NCI-H82 treated with DMSO at 0.1 percent for 48 hours (cell line): ENCODE data around the gene ZHX3.

Experiments used
- DNase-seq: peaks from one replicate; lab custom pipeline; 2025; ENCODE audit not compliant: unreplicated experiment; lab: John Stamatoyannopoulos, UW

The ZHX3 gene

GRCh38 chr20:41300383-41300782 is 17.1 kb downstream of the ZHX3 start:
- no peak for DNase-seq

- no peak for DNase-seq
Observed at GRCh38 chr20:41299899-41300298, 17.6 kb downstream of the ZHX3 start.

- DNase-seq, result no peak
Observed at GRCh38 chr20:41293269-41294037, 24.1 kb downstream of the ZHX3 start.

GRCh38 chr20:41290804-41291389 is 26.6 kb downstream of the ZHX3 start:
- DNase-seq, result no peak

- no peak for DNase-seq
Observed at GRCh38 chr20:41287327-41287726, 30.2 kb downstream of the ZHX3 start.

- DNase-seq, result no peak
Observed at GRCh38 chr20:41286240-41286851, 31.2 kb downstream of the ZHX3 start.

GRCh38 chr20:41279546-41280225 is 37.8 kb downstream of the ZHX3 start:
- no peak for DNase-seq

- DNase-seq, result no peak
Observed at GRCh38 chr20:41278936-41279335, 38.6 kb downstream of the ZHX3 start.

- DNase-seq, result no peak
Observed at GRCh38 chr20:41277049-41277448, 40.5 kb downstream of the ZHX3 start.

GRCh38 chr20:41276317-41276751 is 41.2 kb downstream of the ZHX3 start:
- no peak for DNase-seq

GRCh38 chr20:41275301-41275731 is 42.2 kb downstream of the ZHX3 start:
- DNase-seq, result no peak

GRCh38 chr20:41274152-41274551 is 43.4 kb downstream of the ZHX3 start:
- DNase-seq, result no peak

- DNase-seq, result no peak
Observed at GRCh38 chr20:41273445-41273844, 44.1 kb downstream of the ZHX3 start.

- no peak for DNase-seq
Observed at GRCh38 chr20:41272339-41272738, 45.2 kb downstream of the ZHX3 start.

GRCh38 chr20:41268917-41269652 is 48.4 kb downstream of the ZHX3 start:
- DNase-seq, result no peak

GRCh38 chr20:41268402-41268801 is 49.1 kb downstream of the ZHX3 start:
- DNase-seq, result no peak

- no peak for DNase-seq
Observed at GRCh38 chr20:41265938-41266337, 51.6 kb downstream of the ZHX3 start.

GRCh38 chr20:41264819-41265218 is 52.7 kb downstream of the ZHX3 start:
- DNase-seq, result no peak

GRCh38 chr20:41261790-41262717 is 55.5 kb downstream of the ZHX3 start:
- no peak for DNase-seq

- no peak for DNase-seq
Observed at GRCh38 chr20:41261260-41261659, 56.3 kb downstream of the ZHX3 start.
